HG02981 (cell line): ENCODE results near the gene KLRF1.
A peak's percentile ranks its signal among the peaks of the same experiment; 100 is the strongest.
"Not testable (repeated sequence)": the region's sequence is repeated elsewhere in the genome, so short reads cannot be mapped to it uniquely, and the experiment has no call there.

Experiments
- ATAC-seq: cut with Tn5 transposase; IDR thresholded peaks from one replicate; pipeline ENCODE4 v1.9.1; 2021; ENCODE audit warnings: mild to moderate bottlenecking, moderate library complexity; ENCODE audit not compliant: unreplicated experiment

KLRF1 gene

GRCh38 chr12:9869307-9870161 lies 42.3 kb downstream of the KLRF1 start, which contains the start of gene CLEC2B:
CLEC2B (minus strand) TSS chr12:9869354.
- peak; percentile 40 for ATAC-seq

- ATAC-seq: no peak
Observed at GRCh38 chr12:9870286-9870866, 43.1 kb downstream of the KLRF1 start.

- ATAC-seq: no peak
Observed at GRCh38 chr12:9872162-9872561, 44.9 kb downstream of the KLRF1 start.

GRCh38 chr12:9872742-9873141 lies 45.5 kb downstream of the KLRF1 start:
- ATAC-seq: no peak

GRCh38 chr12:9876120-9876519 lies 48.8 kb downstream of the KLRF1 start:
- ATAC-seq: not testable (repeated sequence)

- ATAC-seq: no peak
Observed at GRCh38 chr12:9880532-9881078, 53.3 kb downstream of the KLRF1 start.

GRCh38 chr12:9881246-9881645 lies 54.0 kb downstream of the KLRF1 start, which contains the start of gene KLRF2:
KLRF2 (plus strand) TSS chr12:9881489; CDS start chr12:9881596, 107 bp downstream.
- no peak for ATAC-seq

GRCh38 chr12:9881988-9882387 lies 54.7 kb downstream of the KLRF1 start:
- no peak for ATAC-seq

GRCh38 chr12:9883175-9883574 lies 55.9 kb downstream of the KLRF1 start:
- no peak for ATAC-seq

- ATAC-seq: no peak
Observed at GRCh38 chr12:9888665-9889273, 61.5 kb downstream of the KLRF1 start.
